Measurements from ENCODE around the gene CEP57. TPM values are rescaled to one million over a fixed set of nuclear protein-coding genes. Genes with fewer than 3 reads are reported as not detected.

CEP57 gene
- total and polyA plus RNA-seq, 2 of the 4 experiments (the other 2 are of a cell fraction) = 14.5 to 30.5 TPM

DNA sequence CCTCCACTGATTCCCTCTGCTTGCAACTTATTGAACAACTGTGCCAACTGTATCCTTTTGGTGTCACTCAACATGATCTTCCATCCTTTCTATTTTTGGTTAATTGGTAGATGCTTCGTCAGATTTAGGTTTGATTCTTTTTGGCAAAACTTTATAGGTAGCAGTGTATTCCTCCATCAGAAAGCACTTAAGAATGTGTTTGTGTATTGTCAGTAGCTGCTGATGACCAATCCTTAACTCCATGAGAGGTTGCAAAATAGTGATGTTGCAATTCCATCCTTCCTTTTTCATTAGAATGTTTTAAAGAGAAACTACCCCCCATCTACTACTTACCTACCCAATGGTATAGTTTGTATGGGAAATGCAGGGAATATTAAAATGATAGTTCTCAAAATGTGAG is 22.8 kb upstream of the CEP57 start:
- Histone ChIP-seq H3K9me1 (ENCODE audit: insufficient read depth, low read length) (no peaks in the 10 kb centered on the region; the same call in 1 of the 2 replicates), H2AK9ac (replicated peaks; ENCODE audit: low read depth, low read length, poor library complexity) (no peak overlapping the region), H3K4me1 (ENCODE audit: control insufficient read depth, insufficient read depth, low read length) (peaks cover 2% of the 10 kb centered on the region; the same call in 1 of the 2 replicates), H2AK5ac (ENCODE audit: low read depth, low read length) (peak overlapping the region; percentile 45), H3K79me1 (ENCODE audit: low read depth in 1 of 2, low read length in 2 of 2) (0 out of 4 replicates have a peak, but pooled peaks cover 0 to 3% of the 10 kb centered on the region in 2 experiments), H4K8ac (ENCODE audit: low read depth in 2 of 2, low read length in 2 of 2) (no peak overlapping the region), H3K56ac (ENCODE audit: extremely low read depth, insufficient read depth, low read length) (no peak overlapping the region), H2BK120ac (ENCODE audit: low read depth, low read length) (0 out of 2 replicates have a peak overlapping the region, but pooled peaks have one; percentile 35), H3K4ac (ENCODE audit: low read depth, low read length) (no peak overlapping the region), H3K14ac (replicated peaks; ENCODE audit: low read depth, low read length) (0 out of 2 replicates have a peak overlapping the region, but pooled peaks have one; percentile 71), H3K4me2 (ENCODE audit: low read depth, low read length) (peak overlapping the region; percentile 44; the same call in 1 of the 2 replicates), H2BK5ac (ENCODE audit: low read depth, low read length, poor library complexity, severe bottlenecking) (peak overlapping the region; percentile 58), H4K91ac (ENCODE audit: insufficient read depth, low read depth, low read length) (no peak overlapping the region), H3K9me3 (ENCODE audit: control insufficient read depth, insufficient read depth, low read length) (no peaks in the 10 kb centered on the region), H4K5ac (ENCODE audit: low read depth, low read length) (no peak overlapping the region), H3K18ac (ENCODE audit: low read depth, low read length) (no peak overlapping the region), H3K36me3 (ENCODE audit: control insufficient read depth, insufficient read depth, low read length) (no peaks in the 10 kb centered on the region), H3K9ac (ENCODE audit: low read depth, low read length) (no peak overlapping the region), H4K20me1 (ENCODE audit: insufficient read depth, low read length) (no peaks in the 10 kb centered on the region), H3K27me3 (ENCODE audit: control insufficient read depth, insufficient read depth, low read length) (no peaks in the 10 kb centered on the region), H3K23ac (ENCODE audit: low read depth, low read length) (no peak overlapping the region), H3K27ac (ENCODE audit: insufficient read depth, low read length) (no peak overlapping the region), H2BK15ac (ENCODE audit: low read depth, low read length) (no peak overlapping the region), H3K4me3 (ENCODE audit: insufficient read depth, low read depth, low read length) (no peak overlapping the region), H2BK20ac (ENCODE audit: low read depth, low read length) (no peak overlapping the region; the same call in 1 of the 2 replicates), H2AFZ (replicated peaks; ENCODE audit: low read length, poor library complexity) (no peak overlapping the region)
- CTCF ChIA-PET = no interaction called here
- no CpG with 5 or more reads among the region's 1 CpG for WGBS, 2 experiments (ENCODE audit: extremely low coverage in 2 of 2, insufficient read length in 1 of 2)
- ATAC-seq (ENCODE audit: low read depth) (peak; percentile 56), DNase-seq (peak; percentile 79)
- BruUV-seq (replicated peaks) = no TSS peak
- TF ChIP-seq FOS (IDR thresholded peaks at IDR 0.05; ENCODE audit: low read depth, low read length) = no peak
- peak; percentile 98 for TF ChIP-seq CEBPB (IDR thresholded peaks at IDR 0.05; ENCODE audit: low read depth, low read length)
- TF ChIP-seq POLR2A (IDR thresholded peaks at IDR 0.05; ENCODE audit: low read depth, low read length) = no peak
- TF ChIP-seq, protein P1, sequence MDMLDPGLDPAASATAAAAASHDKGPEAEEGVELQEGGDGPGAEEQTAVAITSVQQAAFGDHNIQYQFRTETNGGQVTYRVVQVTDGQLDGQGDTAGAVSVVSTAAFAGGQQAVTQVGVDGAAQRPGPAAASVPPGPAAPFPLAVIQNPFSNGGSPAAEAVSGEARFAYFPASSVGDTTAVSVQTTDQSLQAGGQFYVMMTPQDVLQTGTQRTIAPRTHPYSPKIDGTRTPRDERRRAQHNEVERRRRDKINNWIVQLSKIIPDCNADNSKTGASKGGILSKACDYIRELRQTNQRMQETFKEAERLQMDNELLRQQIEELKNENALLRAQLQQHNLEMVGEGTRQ (IDR thresholded peaks at IDR 0.05; ENCODE audit: low read depth, low read length) = no peak
- no peak for TF ChIP-seq CHD1 (IDR thresholded peaks at IDR 0.05; ENCODE audit: low read depth, low read length)
- 0 out of 2 replicates have a peak, but pooled peaks have one; percentile 6 for TF ChIP-seq MAFK (IDR thresholded peaks at IDR 0.05; ENCODE audit: low read depth, low read length)
- TF ChIP-seq, protein P2, sequence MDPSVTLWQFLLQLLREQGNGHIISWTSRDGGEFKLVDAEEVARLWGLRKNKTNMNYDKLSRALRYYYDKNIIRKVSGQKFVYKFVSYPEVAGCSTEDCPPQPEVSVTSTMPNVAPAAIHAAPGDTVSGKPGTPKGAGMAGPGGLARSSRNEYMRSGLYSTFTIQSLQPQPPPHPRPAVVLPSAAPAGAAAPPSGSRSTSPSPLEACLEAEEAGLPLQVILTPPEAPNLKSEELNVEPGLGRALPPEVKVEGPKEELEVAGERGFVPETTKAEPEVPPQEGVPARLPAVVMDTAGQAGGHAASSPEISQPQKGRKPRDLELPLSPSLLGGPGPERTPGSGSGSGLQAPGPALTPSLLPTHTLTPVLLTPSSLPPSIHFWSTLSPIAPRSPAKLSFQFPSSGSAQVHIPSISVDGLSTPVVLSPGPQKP (IDR thresholded peaks at IDR 0.05; ENCODE audit: borderline replicate concordance, low read depth, low read length) = no peak
- no peak for TF ChIP-seq MXI1 (IDR thresholded peaks at IDR 0.05; ENCODE audit: borderline replicate concordance, low read depth, low read length)
- no peak for TF ChIP-seq BHLHE40 (IDR thresholded peaks at IDR 0.05; ENCODE audit: low read depth, low read length)
- POLR2A ChIA-PET (ENCODE audit: unreplicated experiment) = no interaction called here
- intact Hi-C loops (cut with micrococcal nuclease) = loop anchor here (10.0 kb wide), 1 partner anchor 1143 kb away; no protein-coding TSS in a partner anchor
- in situ Hi-C loops (cut with MboI; ENCODE audit: low sequenced_read_pairs) = loop anchor here (25.0 kb wide), 1 partner anchor 1155 kb away; no protein-coding TSS in a partner anchor
- dilution Hi-C loops (cut with HindIII; ENCODE audit: low sequenced_read_pairs, unreplicated experiment) = no loop called here

Data from IMR-90 (cell line).